GM18507 (cell line): ENCODE data around the gene POLR3GL.
"Not testable (repeated sequence)": the region's sequence is repeated elsewhere in the genome, so short reads cannot be mapped to it uniquely, and the experiment has no call there.

Source experiments
- DNase-seq: peaks from one replicate; pipeline ENCODE4 v3.0.0; 2011; ENCODE audit warnings: low read depth; ENCODE audit not compliant: insufficient read length; ENCODE audit errors: extremely low spot score
- FAIRE-seq: peaks from 2 replicates; lab custom pipeline; 2011; peaks lifted over from hg19 to GRCh38; lab: Jason Lieb, UNC

Gene POLR3GL

DNA sequence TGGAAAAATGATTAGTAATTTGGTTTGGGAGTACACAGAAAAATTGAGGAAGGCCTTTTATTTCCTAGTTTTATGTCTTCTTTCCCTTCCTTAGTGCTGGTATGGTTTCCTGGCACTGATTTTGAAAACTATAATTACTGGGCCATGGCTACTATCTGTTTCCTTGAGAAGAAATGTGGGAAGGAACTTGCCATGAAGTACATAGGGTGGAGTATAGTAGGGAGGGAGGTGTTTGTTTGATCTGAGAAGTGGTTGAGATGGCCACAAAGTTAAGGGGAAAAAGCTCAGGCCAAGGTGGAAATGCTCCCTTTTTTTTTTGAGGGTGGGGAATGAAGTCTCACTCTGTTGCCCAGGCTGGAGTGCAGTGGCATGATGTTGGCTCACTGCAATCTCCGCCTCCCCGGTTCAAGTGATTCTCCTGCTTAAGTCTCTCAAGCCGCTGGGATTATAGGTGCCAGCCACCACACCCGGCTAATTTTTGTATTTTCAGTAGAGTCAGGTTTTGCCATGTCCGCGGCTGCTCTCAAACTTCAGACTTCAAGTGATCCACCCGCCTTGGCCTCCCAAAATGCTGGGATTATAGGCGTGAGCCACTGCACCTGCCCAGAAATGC lies 45.7 kb downstream of the POLR3GL start:
- DNase-seq, result no peak
- FAIRE-seq, result no peak

DNA sequence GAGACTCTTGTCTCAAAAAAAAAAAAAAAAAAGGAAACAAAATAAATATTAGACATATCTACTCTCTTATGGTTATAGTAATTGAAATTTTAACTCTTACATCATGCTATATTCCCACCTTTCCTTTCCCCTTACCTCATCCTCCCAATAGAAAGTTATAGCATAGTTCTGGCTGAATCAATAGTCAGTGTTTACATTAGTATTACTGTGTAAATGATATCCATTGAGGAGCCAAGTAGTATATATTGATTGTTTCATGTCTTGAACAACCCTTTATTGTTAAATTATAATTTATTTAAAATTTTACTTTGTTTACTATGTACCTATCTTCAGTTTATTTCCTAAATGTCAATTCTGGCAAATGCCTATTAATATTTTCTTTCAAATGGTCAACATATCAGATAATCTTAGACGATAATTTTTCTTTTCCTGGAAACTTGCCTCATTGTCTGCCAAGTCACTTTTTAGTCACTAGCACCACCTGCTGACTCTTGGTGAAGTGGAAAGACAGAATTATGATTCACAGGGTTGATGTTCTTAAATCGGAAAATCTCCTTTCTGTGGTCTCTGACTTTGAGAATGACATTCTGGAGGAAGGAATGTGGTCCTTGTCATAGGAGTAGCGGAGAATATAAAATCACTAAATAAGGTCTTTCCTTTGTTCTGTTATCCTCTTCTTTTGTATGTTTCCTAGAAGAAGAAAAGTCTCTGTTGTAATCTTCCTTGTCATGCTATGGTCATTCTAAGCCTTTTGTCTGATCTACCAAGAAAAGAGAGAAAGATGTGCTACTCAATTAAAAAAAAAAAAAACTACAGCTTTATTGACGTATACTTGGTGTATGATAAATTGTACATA lies 48.4 kb downstream of the POLR3GL start:
- DNase-seq, result peak; percentile 36
- FAIRE-seq, result peak; percentile 83

DNA sequence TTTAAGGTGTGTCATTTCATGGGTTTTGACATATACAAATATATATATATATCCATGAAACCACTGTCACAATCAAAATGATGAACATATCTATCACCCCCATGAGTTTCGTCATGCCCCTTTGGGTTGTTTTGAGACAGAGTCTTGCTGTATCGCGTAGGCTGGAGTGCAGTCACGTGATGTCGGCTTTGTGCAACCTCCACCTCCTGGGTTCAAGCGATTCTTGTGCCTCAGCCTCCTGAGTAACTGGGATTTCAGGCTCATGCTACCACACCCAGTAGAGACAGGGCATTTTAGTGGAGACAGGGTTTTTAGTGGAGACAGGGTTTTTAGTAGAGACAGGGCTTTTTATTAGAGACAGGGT lies 49.1 kb downstream of the POLR3GL start:
- DNase-seq (no peak), FAIRE-seq (no peak)

DNA sequence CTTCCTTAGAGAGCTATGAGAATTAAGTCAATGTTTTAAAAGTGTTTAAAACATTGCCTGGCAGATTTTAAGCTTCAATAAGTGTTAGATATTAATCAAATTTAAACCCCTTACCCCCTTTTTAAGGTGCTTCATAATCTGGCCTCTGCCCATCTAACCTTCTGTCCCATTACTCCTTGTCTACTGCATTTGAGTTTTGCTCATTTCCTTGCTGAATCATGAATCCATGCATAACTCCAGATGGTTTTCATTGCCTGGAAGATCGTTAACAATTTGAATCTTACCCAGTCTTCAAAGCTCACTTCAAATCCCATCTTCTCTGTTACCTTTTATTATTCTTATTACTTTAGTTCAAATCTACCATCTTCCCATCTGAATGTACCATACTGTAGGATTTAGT lies 52.4 kb downstream of the POLR3GL start:
- DNase-seq (no peak), FAIRE-seq (no peak)

DNA sequence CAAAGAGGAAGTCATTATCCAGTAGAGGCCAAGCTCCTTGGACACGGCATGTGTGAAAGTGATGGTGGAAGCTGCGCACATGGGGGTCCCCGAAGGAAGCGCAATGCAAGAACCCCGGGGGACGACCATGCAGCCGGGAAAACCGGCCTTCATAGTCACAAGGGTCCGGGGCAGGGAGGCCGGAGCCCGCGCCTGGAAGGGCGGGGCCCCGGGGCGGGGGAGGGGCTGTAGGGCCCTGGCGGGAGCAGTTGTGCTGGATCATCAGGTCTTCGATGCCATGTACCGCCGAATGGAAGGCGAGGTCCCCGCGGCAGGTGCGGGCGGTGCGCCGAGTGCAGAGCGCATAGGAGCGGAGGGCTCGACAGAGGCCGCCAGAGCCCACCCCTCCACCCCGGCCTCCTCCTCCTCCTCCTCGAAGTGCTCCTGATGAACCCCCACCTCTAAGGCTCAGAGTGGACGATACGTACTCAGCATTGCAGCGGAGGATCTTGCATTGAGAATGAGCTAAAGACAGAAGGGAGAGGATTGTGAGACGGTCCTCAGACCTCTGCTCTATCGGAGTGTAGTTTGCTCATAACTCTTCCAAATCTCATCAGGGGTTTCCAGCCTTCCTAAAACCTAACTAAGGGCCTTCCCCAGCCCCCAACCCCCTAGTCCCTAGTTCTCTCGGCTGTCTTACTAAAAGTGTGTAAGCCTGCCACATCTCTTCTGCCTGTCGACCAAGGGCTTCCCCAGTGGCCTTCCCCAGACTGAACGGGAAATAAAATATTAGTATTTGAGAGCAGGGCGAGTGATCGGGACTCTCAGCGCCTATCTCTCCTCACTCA lies 55.0 kb downstream of the POLR3GL start:
- DNase-seq, result no peak
- FAIRE-seq, result no peak

DNA sequence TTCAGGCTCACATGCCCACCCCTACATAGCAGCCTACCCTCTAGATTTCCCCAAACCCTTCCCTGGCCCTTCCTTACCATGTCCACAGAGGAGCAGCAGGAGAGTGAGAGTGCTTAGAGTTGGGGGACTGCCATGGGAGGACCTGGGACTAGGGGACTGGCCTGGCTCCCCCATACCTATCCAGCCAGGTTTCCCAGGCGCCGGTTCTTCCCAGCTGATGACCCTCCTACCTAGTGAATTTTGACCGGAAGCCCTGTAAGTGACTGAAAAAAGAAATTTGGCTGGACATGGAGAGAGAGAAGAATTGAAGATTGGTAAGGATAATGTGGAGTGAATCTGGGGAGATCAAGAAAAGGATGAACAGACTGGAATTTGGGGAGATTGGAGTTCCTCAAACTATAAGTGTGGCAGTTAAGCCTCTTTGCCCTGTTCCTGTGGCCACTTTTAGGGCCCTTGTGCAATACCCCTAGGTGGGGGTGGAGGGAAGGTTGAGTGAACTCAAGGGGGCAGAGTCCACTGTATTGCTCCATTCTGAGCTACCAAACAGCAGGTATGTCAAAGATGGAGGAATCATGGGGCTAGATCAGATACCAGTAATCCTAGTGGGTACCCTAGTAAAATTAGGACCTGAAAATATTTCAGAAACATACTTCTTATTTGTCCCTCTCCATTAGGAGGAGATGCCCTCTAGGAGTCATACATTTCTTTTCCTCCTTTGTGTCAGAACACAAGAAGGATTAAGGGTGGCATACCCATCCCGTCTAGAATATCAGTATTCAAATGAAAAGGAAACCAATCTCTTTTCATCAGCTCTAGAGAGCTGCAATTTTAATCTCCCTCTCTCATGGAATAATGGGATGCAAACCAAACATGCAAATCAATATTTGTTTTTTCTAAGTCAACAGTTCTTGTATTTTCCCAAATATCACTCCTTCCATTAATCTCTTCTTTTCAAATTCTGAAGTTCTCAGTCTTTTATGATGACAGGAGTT lies 55.9 kb downstream of the POLR3GL start:
- FAIRE-seq (no peak), DNase-seq (no peak)

DNA sequence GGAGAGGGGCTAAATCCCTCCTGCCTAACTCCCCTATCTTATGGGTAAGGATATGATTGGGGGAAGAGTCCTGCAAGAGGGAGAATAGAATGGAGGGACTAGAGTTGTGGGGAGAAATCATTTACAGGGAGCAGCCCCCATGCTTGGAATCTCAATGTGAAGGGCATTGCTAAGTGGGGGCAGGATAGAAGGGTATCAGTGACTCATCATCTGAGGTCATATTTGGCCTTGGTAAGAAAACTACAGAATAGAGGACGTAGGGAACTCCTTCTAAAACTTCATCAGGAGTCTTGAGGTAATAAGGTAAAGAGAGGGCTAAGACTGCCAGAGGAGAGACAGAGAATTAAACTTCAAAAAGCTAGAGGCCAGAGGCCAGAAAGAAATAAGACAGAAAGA lies 56.6 kb downstream of the POLR3GL start:
- DNase-seq (no peak), FAIRE-seq (no peak)

DNA sequence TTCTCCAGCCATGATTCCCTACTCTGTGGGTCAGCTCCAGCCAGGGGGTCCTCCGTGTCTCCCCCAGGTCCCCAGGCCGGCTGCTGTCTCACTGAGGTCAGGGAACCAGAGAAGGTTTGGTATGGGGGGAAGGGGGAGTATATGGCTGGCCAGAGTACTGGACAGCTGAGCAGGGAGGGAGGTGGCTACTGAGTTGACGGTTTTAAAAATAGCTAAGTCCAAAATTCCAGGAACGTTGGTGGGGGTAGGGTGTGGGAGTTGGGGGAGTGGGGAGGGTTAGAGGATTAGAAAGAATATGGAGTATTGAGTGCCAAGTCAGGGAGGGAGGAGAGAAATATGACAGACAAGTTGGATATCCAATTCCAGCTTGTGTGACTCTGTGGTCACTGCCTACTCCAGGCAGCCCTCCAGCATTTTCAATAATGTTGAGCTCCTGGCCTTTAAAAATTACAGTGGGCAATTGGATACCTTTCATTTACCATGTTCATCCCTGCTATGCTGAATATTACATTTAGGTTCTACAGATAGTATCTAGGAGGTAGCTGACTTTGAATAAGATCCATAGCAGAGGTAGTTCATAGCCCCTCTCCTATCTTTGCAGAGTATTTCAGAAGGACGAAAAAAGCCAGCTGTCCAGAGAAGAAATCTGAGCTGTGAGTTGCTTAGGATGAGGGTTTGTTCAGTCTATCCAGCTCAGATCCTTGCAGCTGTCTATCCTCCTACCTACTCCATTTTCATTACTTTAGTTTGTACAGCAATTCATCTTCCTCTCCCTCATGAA lies 57.3 kb downstream of the POLR3GL start, which contains the start of gene HJV:
HJV (minus strand) TSS at position 114 of the 781 bp plus-strand sequence. CDS start 1,504 bp downstream, outside the sequence.
- no peak for DNase-seq
- FAIRE-seq, result no peak

DNA sequence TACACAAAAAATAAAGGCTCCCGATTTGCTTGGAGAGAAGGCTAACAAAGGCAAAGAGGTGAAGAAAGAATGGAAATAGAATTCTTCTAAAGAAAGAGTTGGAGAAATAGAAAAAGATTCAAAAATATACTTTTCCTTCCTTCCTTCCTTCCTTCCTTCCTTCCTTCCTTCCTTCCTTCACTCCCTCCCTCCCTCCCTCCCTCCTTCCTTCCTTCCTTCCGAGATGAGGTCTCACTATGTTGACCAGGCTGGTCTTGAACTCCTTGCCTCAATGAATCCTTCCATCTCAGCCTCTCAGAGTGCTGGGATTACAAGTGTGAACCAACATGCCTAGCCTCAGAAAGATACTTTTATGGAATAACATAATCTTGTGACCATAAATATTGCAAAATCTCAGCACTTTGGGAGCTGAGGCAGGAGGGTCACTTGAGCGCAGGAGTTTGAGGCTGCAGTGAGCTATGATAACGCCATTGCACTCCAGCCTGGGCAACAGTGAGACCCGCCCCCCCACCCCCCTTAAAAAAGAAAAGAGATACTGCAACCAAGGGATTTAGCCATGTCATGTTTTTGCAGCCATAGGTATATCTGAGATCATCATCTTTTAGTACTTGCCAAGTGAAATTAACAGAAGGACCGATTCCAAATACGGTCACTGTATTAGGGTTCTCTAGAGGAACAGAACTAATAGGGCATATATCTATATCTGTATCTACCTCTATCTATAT lies 58.1 kb downstream of the POLR3GL start:
- no peak for FAIRE-seq
- DNase-seq, result no peak

DNA sequence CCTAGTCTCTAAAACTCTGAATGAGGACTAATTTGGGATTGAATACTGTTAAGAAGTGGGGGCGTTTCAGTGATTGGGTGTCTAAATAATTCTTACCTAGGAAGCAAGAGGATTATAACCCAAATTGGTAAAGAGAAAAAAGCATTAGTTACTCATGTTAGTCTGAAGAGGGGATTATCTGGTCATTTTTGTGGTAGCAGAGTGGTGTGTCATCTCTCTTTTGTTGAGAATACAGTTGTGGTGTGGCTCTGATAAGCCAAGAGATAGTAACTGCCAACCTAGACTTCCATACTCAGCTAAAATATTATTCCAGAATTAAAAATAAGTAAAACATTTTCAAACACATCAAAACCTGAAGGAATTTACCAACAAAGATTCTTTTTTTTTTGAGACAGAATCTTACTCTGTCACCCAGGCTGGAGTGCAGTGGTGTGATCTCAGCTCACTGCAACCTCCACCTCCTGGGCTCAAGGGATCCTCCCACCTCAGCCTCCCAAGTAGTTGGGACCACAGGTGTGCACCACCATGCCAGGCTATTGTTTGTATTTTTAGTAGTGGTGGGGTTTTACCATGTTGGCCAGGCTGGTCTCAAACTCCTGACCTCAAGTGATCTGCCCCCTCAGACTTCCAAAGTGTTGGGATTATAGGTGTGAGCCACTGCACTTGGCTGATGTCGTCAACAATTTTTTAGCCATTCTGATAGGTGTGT lies 61.5 kb downstream of the POLR3GL start:
- not testable (repeated sequence) for DNase-seq, FAIRE-seq

DNA sequence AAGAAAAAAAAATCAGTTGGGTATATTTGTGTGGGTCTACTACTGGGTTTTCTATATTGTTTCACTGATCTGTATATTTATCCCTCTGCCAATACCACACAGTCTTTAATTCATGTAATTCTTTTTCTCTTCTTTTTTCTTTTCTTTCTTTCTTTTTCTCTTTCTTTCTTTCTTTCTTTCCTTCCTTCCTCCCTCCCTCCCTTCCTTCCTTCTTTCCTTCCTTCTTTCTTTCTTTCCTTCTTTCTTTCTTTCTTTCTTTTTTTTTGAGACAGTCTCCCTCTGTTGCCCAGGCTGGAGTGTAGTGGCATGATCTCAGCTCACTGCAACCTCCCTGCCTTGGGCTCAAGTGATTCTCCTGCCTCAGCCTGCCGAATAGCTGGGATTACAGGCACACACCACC lies 62.2 kb downstream of the POLR3GL start:
- DNase-seq, FAIRE-seq: not testable (repeated sequence)
